HG03095 (cell line): ENCODE data around the gene CEACAM18.
"Not testable (repeated sequence)": the region's sequence is repeated elsewhere in the genome, so short reads cannot be mapped to it uniquely, and the experiment has no call there.

Source experiments
- ATAC-seq: cut with Tn5 transposase; IDR thresholded peaks from one replicate; pipeline ENCODE4 v1.9.1; 2021; ENCODE audit warnings: moderate library complexity; ENCODE audit not compliant: unreplicated experiment

CEACAM18 gene

DNA sequence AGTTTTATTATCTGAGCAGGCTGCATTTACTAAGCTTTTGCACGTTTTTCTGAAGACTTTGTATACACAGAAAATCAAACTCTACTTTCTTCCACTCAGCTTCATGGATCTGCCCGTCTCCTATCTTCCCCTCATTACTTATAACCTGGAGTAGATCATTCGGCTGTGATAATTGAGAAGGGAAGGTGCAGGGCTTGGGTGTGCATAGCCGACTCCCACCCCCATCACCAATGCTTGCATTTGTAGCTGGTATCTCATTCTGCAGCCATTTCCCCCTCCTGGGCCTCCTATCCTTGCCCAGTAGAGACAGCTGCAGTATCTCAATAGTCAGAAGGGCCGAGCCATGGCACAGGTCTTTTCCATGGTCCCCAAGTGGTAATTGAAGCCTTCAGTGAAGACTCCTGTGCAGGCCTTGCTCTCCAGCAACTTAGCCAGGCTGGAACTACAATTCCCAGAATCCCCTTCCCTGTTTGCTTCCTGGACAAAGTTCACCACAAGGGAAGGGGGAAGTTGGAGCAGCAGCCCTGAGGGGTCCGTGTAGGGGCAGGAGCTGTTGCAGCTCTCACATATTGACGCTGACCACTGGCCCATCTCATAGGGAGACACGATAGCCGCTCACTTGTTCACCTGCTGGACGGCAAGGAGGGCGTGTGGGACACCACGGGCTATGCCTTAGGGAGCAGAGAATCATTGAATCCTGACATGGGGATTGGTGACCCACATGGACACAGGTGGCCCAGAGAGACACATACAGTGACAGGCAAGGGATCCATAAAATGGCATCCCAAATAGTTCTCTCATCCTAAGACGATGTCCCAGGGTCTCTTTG is 18.0 kb upstream of the CEACAM18 start:
- no peak for ATAC-seq

DNA sequence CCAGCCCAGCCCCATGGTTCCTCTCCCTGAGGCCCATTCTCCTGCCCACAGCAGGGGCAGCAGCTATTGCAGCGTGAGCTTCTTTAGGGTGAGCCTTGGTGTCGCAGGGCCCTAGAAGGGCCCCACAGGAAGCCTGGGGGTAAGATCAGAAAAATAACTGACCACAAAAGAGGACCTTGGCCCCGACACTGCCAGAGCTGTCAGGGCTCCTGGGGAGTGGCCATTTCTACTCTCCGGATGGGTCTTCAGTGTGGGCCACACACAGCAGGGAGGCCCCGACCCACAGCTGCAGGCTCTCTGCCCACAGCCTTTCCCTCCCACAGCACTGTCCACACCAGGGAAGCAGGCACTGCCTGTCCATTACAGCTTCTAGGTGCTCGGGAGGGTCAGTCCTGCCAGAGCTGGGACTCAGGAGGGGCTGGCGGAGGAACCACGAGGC is 16.6 kb upstream of the CEACAM18 start:
- no peak for ATAC-seq

DNA sequence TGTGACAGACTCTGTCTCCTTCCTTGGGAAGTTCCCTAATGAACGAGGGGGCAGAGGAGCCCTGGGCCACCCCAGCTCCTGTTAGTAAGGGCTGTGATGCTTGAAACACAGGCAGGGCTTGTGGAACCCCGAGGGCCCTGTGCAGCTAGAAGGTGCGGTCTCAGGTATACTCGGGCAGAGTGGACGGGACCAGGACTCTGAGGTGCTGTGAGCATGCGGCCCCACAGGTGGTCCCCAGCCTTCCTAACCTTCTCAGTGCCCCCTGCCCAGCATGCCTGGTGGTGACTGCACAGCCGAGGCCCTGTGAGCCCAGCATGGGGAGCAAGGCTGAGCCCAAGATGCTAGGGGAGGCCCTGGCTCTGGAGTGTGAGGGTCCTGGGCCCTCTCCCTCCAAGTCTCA is 16.1 kb upstream of the CEACAM18 start:
- no peak for ATAC-seq

- no peak for ATAC-seq
These were observed 15.7 kb upstream of the CEACAM18 start for GRCh38 chr19:51462681-51463080.

GRCh38 chr19:51463976-51464581 is 14.3 kb upstream of the CEACAM18 start:
- ATAC-seq: not testable (repeated sequence)

- no peak for ATAC-seq
These were observed 11.6 kb upstream of the CEACAM18 start for GRCh38 chr19:51466723-51467122.

DNA sequence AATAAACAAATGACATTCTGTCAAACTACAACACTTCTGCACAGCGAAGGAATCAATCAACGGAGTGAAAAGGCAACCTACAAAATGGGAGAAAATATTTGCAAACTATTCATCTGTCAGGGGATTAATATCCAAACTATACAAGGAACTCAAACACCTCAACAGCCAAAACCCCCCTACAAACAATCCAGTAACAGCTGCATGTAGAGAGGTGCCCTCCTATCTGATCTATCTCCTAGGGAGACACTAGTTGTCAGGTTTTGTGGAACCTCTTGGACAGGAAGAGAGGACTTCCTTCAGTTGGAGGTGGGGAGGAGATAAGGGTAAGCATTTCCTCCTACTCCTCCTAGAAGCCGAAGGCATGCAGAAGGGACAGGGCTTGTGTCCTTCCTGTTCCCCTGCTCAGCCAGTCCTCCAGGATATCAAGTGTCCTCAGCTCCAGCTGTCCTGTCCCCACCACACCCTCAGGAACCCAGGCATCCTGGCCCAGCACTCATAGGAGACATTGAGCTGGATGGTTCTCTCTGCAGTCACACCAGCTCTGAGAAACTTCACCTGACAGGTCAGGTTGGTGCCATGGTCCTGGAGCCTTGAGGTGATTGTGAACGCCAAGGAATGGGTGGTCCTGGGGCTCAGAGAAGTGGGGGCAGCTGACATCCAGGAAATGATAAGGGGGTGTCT is 10.3 kb upstream of the CEACAM18 start:
- no peak for ATAC-seq

DNA sequence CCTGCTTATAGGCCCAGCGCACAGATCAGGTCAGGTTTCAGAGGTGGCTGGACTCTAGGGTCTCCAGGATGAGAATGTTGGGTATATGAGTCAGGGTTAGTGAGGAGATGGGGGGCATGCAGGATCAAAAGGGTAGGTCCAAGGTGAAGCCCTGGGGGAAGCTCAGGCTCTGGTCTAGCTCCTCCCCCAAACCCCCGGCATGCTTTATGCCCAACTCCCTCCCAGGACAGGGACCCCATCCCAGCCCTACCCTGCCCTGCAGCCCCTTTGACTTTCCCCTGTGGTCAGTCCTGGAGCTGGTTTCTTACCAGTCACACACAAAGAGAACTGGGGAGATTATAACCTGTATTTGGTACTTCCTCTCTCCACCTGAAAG is 9.8 kb upstream of the CEACAM18 start:
- ATAC-seq: no peak

- ATAC-seq: no peak
These were observed 9.2 kb upstream of the CEACAM18 start for GRCh38 chr19:51469162-51469561.

GRCh38 chr19:51469629-51470028 is 8.7 kb upstream of the CEACAM18 start:
- no peak for ATAC-seq

DNA sequence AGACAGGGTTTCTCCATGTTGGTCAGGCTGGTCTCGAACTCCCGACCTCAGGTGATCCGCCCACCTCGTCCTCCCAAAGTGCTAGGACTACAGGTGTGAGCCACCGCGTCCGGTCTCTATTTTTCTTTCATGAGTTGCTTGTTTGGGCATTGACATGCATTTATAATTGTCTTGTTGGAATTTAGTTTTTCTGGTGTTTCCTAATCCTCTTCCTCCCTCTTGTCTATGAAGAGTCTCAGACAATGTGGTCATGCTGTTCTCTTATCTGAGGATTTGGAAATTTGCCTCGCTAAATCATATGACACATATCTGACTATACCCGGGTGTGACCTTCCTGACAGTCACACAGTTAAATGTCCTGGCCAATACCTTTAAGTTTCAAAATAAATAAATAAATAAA is 7.4 kb upstream of the CEACAM18 start:
- no peak for ATAC-seq

GRCh38 chr19:51471527-51471926 is 6.8 kb upstream of the CEACAM18 start:
- ATAC-seq: no peak

- ATAC-seq: no peak
These were observed 5.7 kb upstream of the CEACAM18 start for GRCh38 chr19:51472607-51473006.

DNA sequence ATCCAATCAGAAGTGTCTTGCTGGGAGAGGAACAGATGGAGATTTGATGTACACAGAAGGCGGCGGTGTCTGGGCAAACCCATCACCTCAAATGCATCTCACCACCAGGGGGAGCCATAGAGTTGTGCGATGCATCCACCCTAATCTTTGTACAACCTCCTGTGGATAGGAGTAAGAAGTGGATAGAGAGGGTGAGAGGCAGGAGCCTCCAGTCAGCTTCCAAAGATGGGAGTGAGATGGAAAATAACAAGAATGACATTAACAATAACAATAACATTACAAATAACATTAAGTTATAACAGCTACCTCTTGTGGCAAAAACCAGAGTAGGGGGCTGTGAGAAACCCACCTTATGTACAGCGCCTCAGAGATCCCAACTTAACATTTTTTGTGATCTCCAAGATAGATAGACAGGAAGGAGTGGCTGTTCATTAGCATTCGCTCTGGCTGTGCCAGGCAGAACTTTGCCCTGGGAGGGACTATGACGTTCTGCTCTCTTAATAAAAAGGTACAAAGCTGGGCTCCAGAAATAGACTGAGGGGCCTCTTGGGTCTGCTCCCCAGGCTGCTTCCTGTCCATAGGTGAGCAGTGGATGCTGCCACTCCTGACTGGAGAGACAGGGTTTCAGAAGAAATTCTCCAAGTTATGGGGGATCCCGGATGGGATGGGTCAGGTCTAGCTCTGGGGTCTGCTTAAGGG is 5.2 kb upstream of the CEACAM18 start:
- ATAC-seq: no peak

DNA sequence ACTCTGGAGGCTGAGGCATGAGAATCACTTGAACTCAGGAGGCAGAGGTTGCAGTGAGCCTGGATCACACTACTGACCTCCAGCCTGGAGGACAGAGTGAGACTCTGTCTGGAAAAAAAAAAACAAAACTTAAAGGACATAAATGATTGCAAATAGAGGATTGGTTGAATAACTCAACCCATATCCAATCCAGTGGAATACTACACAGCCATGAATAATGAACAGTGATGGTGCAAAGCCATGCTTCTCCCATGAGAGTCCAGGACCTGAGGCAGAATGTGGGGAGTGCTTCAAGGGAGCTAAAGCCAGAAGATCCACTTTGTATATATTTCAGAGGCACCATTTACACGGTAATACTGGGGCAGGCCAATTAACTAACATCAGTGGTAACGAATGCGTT is 2.2 kb upstream of the CEACAM18 start:
- no peak for ATAC-seq

DNA sequence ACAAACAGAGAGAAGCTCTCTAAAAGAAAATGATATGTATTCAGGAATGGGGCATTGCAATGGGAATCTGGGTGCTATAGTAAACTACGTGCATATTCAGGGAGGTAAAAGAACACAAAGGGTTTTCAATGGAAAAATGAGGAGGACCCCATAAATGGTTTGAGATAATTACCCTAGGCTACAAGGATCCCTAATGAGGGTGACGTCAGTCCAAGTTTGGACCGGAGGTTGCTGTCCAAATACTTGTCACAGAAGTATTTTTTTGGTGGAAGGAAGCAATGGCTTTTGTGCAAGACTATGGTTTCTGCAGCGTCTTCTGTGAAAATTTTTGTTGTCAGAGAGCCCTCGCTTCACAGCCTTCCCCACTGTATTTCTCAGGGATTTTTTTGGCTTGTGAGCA is 995 bp upstream of the CEACAM18 start:
- no peak for ATAC-seq

- no peak for ATAC-seq
These were observed 1.4 kb downstream of the CEACAM18 start for GRCh38 chr19:51479531-51480331.

GRCh38 chr19:51480590-51480989 is 2.3 kb downstream of the CEACAM18 start:
- no peak for ATAC-seq

DNA sequence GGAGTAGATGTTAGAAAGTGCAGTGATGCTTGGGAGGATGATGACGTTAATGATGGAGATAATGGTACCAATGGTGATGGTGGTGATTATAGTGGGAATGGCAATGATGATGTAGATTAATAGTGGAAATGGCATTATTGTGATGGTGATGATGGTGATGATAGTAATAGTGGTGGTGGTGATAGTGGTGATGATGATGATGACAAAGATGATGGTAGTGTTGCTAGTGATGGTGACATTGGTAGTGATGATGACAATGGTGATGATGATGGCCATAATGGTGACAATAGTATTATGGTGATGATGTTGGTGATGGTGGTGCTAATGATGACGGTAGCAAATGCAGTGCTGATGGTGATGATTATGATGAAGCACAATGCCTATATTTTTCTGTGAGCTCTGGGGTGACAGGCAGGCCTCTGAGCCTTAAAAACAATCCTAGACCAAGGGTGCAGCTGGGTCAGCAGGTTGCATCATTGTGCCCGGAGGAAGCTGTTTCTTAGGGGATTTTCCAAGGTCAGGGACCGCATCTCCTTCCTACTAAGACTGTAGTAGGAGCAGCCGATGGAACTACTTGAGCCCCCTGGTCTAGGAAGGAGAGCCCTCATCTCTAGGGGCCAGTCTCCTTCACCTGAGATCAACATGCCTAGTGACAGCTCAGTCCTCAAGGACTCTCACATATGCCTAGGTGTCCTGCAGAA is 7.8 kb downstream of the CEACAM18 start:
- ATAC-seq: no peak

GRCh38 chr19:51488491-51488890 is 10.2 kb downstream of the CEACAM18 start:
- ATAC-seq: no peak
